GM23338 (cell line): ENCODE data around the gene ICAM5. TPM values are rescaled to one million over a fixed set of nuclear protein-coding genes. Genes with fewer than 3 reads are reported as not detected.

Experiments
- ATAC-seq: fragments of 200-7000 bp; cut with Tn5 transposase; 3 replicates; pipeline ENCODE4 v1.9.1; 2020
- DNase-seq: peaks from one replicate; pipeline ENCODE4 v3.0.0-alpha.2; 2015; ENCODE audit warnings: low spot score
- H2AFZ ChIP-seq: fragments of 200-600 bp; sonication (generic); 2 replicates; pipeline ENCODE4 v1.8.0; 2016; ENCODE audit warnings: antibody characterized with exemption, mild to moderate bottlenecking, moderate library complexity
- H3F3A ChIP-seq: fragments of 200-600 bp; sonication (generic); replicated peaks from 2 replicates; pipeline ENCODE4 v1.8.0; 2017; ENCODE audit warnings: antibody characterized with exemption, mixed run types, low read depth
- H3K27ac ChIP-seq: fragments of 200-600 bp; sonication (generic); 2 replicates; pipeline ENCODE4 v1.6.1; 2016; ENCODE audit warnings: low read depth
- H3K27me3 ChIP-seq: fragments of 200-600 bp; sonication (generic); 2 replicates; pipeline ENCODE4 v1.8.0; 2016; ENCODE audit warnings: mild to moderate bottlenecking, mixed run types, moderate library complexity; ENCODE audit not compliant: insufficient read depth
- H3K36me3 ChIP-seq: fragments of 200-600 bp; sonication (generic); 2 replicates; pipeline ENCODE4 v1.8.0; 2016; ENCODE audit warnings: mild to moderate bottlenecking; ENCODE audit not compliant: insufficient read depth
- H3K4me1 ChIP-seq: fragments of 200-600 bp; sonication (generic); 2 replicates; pipeline ENCODE4 v1.8.0; 2016; ENCODE audit warnings: mild to moderate bottlenecking, moderate library complexity; ENCODE audit not compliant: insufficient read depth
- H3K4me2 ChIP-seq: fragments of 200-600 bp; sonication (generic); 2 replicates; pipeline ENCODE4 v1.7.1; 2017; ENCODE audit warnings: mixed run types
- H3K4me3 ChIP-seq: fragments of 200-600 bp; sonication (generic); 2 replicates; pipeline ENCODE4 v1.6.1; 2016; ENCODE audit warnings: mixed run types
- H3K79me2 ChIP-seq: fragments of 200-600 bp; sonication (generic); replicated peaks from 2 replicates; pipeline ENCODE4 v1.8.0; 2017; ENCODE audit warnings: mild to moderate bottlenecking; ENCODE audit not compliant: insufficient read depth
- H3K9me2 ChIP-seq: fragments of 200-600 bp; sonication (generic); 2 replicates; pipeline ENCODE4 v1.8.0; 2017; ENCODE audit not compliant: insufficient read depth
- H4K20me1 ChIP-seq: fragments of 200-600 bp; sonication (generic); replicated peaks from 2 replicates; pipeline ENCODE4 v1.8.0; 2017; ENCODE audit warnings: mild to moderate bottlenecking; ENCODE audit not compliant: insufficient read depth
- H3K27ac Mint-ChIP-seq: 2 replicates; pipeline ENCODE4 v1.8.0; 2020; ENCODE audit warnings: inconsistent platforms, mild to moderate bottlenecking, moderate library complexity, mixed read lengths
- H3K27me3 Mint-ChIP-seq: 3 replicates; pipeline ENCODE4 v1.8.0; 2022; ENCODE audit warnings: low read depth, mild to moderate bottlenecking, moderate library complexity, mixed read lengths, inconsistent platforms; ENCODE audit not compliant: insufficient read depth, poor library complexity
- H3K36me3 Mint-ChIP-seq: 3 replicates; pipeline ENCODE4 v1.8.0; 2021; ENCODE audit warnings: low read depth, mild to moderate bottlenecking, inconsistent platforms, moderate library complexity, mixed read lengths
- H3K4me1 Mint-ChIP-seq: 3 replicates; pipeline ENCODE4 v1.8.0; 2020; ENCODE audit warnings: mild to moderate bottlenecking, inconsistent platforms, mixed read lengths
- H3K4me3 Mint-ChIP-seq: 3 replicates; pipeline ENCODE4 v1.8.0; 2021; ENCODE audit warnings: moderate library complexity, mild to moderate bottlenecking, inconsistent platforms, mixed read lengths
- H3K9me3 Mint-ChIP-seq: 3 replicates; pipeline ENCODE4 v1.8.0; 2020; ENCODE audit warnings: moderate library complexity, mild to moderate bottlenecking, inconsistent platforms, mixed read lengths
- CREB1 ChIP-seq: fragments of 250-450 bp; sonication (Bioruptor Pico); IDR thresholded peaks from 2 replicates; pipeline ENCODE4 v1.5.0; 2020; ENCODE audit warnings: low read depth, mild to moderate bottlenecking, moderate library complexity
- ETS1 ChIP-seq: IDR thresholded peaks from 2 replicates; pipeline ENCODE4 v1.6.1; 2016; ENCODE audit warnings: antibody characterized with exemption
- EZH2 ChIP-seq: fragments of 200-600 bp; sonication (generic); IDR thresholded peaks from one replicate; pipeline ENCODE4 v1.8.0; 2017; ENCODE audit warnings: antibody characterized with exemption, mild to moderate bottlenecking, low read depth; ENCODE audit not compliant: unreplicated experiment
- EZH2phosphoT487 ChIP-seq: fragments of 200-600 bp; sonication (generic); IDR thresholded peaks from one replicate; pipeline ENCODE4 v1.8.1; 2018; ENCODE audit warnings: antibody characterized with exemption; ENCODE audit not compliant: unreplicated experiment
- JUNB ChIP-seq: IDR thresholded peaks from one replicate; pipeline ENCODE4 v1.6.1; 2016; ENCODE audit warnings: antibody characterized with exemption; ENCODE audit not compliant: unreplicated experiment
- POLR2AphosphoS5 ChIP-seq: IDR thresholded peaks from 2 replicates; pipeline ENCODE4 v1.6.1; 2016; ENCODE audit warnings: antibody characterized with exemption, low read depth
- REST ChIP-seq: IDR thresholded peaks from one replicate; pipeline ENCODE4 v1.6.1; 2018; ENCODE audit warnings: antibody characterized with exemption; ENCODE audit not compliant: unreplicated experiment
- STAT1 ChIP-seq: IDR thresholded peaks from one replicate; pipeline ENCODE4 v1.6.1; 2016; ENCODE audit warnings: antibody characterized with exemption; ENCODE audit not compliant: unreplicated experiment
- ZNF114 ChIP-seq: fragments of 250-450 bp; sonication (Bioruptor Pico); IDR thresholded peaks from 2 replicates; pipeline ENCODE4 v1.5.0; 2020; ENCODE audit warnings: mild to moderate bottlenecking, moderate library complexity
- ZNF462 ChIP-seq: fragments of 250-450 bp; sonication (Bioruptor Pico); IDR thresholded peaks from 2 replicates; pipeline ENCODE4 v1.5.0; 2020; ENCODE audit warnings: mild to moderate bottlenecking, moderate library complexity
- polyA plus RNA-seq: library from polyadenylated mRNA; unstranded; fragments of >200 nt; fragmentation: Nextera tagmentation; extraction: Ambion mirVana; gene quantifications from 2 replicates; pipeline ENCODE4 v1.2.1, GENCODE V29; 2016
- total RNA-seq: library from RNA; depleted of rRNA; stranded (reverse); fragments of >200 nt; shearing (Covaris generic); gene quantifications from 2 replicates; pipeline ENCODE4 v1.2.3, GENCODE V29; 2014

Gene ICAM5
- total and polyA plus RNA-seq, 2 experiments from 2014 or later = 0.47 to 4.6 TPM

GRCh38 chr19:10338940-10339339 is 49.2 kb downstream of the ICAM5 start (continued):
- TF ChIP-seq ZNF462 (CRISPR knock-in tag) (no peak), JUNB (no peak), STAT1 (no peak), ETS1 (no peak), ZNF114 (CRISPR knock-in tag) (no peak), CREB1 (CRISPR knock-in tag) (no peak), EZH2 (no peak)

GRCh38 chr19:10339380-10339960 is 49.7 kb downstream of the ICAM5 start, which contains the start of gene ICAM3:
Gene ICAM3 (minus strand): TSS chr19:10339624. CDS start chr19:10339614, 10 bp downstream.
- H3K4me3 Mint-ChIP-seq = no peak within 1 kb of the TSS
- H3K9me3 Mint-ChIP-seq = no peaks in the 10 kb centered on the region; the same call in 2 of the 3 replicates
- Histone ChIP-seq H3K79me2 (no peaks in the 10 kb centered on the region), H3K27me3 (no peaks in the 10 kb centered on the region), H3K9me2 (no peaks in the 10 kb centered on the region), H3K27ac (no peak within 1 kb of the TSS), H3K4me2 (peak within 1 kb of the TSS; percentile 62), H2AFZ (peak within 1 kb of the TSS; percentile 81), H3K4me1 (peaks cover 20% of the 10 kb centered on the region; the same call in 1 of the 2 replicates), H3K36me3 (no peaks in the 10 kb centered on the region), H3F3A (peaks cover 6% of the 10 kb centered on the region; the same call in 1 of the 2 replicates), H3K4me3 (no peak within 1 kb of the TSS), H4K20me1 (no peaks in the 10 kb centered on the region)
- peaks cover 11% of the 10 kb centered on the region for H3K27me3 Mint-ChIP-seq
- peaks cover 16% of the 10 kb centered on the region for H3K4me1 Mint-ChIP-seq
- ATAC-seq = no peak; the same call in 2 of the 3 replicates
- peak within 1 kb of the TSS; percentile 63; the same call in 1 of the 2 replicates for H3K27ac Mint-ChIP-seq
- no peak for DNase-seq
- H3K36me3 Mint-ChIP-seq = no peaks in the 10 kb centered on the region
- no peak for TF ChIP-seq POLR2AphosphoS5
- TF ChIP-seq ETS1 = no peak
- TF ChIP-seq STAT1 = no peak
- no peak for TF ChIP-seq REST
- no peak for TF ChIP-seq EZH2
- TF ChIP-seq JUNB = no peak
- no peak for TF ChIP-seq ZNF114 (CRISPR knock-in tag)
- no peak for TF ChIP-seq EZH2phosphoT487
